GM21723 (cell line): Measurements from ENCODE around the gene SGIP1.

Experiments used
- ATAC-seq: cut with Tn5 transposase; IDR thresholded peaks from one replicate; pipeline ENCODE4 v1.9.1; 2021; ENCODE audit warnings: mild to moderate bottlenecking, moderate library complexity; ENCODE audit not compliant: unreplicated experiment

SGIP1 gene

DNA sequence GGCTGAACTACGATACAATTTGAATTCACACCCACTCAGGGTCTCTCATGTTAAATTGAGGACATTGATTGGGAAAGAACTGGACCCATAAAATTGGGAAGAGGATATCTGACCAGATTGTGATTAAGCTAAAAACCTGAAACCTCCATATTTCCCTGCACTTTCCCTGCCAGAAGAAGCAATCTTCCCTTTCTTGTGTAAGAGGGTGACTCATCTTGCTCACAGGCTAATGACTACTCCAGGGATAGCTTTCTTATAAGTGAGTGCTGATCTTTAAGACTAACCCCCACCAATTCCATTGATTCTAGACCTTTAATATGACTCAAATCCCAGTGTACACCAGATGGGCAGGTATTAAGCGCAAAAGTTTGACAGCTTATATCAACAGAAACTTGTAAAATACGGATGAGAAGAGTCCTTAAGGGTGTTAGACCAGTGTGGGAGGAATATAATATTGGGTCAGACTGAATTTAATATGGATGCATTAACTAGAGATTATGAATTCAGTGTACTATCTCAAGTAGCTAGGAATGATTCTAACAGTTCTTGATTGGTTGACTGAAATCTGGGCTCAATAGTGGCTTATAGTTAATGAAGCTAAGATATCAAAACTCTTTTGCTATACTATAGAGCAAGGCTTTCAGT, 12.1 kb upstream of the SGIP1 start:
- ATAC-seq = no peak

DNA sequence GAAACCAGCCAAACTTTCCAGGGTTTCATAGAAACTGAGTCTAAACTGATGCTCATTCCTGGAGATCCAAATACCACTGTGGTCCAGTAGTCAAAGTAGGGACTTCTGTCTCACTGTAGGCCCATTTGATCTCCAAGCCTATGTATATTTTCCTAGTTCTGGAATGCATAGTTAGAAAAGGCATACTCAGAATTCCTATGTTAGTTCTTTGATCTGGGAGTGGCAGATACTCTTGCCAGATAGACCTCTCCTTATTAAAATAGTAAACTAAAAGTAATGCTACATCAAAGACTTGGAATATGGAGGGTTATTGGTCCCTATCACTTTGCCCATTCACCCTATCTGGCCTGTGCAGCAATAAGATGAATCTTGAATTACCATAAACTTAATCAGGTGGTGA, 10.4 kb upstream of the SGIP1 start:
- no peak for ATAC-seq

DNA sequence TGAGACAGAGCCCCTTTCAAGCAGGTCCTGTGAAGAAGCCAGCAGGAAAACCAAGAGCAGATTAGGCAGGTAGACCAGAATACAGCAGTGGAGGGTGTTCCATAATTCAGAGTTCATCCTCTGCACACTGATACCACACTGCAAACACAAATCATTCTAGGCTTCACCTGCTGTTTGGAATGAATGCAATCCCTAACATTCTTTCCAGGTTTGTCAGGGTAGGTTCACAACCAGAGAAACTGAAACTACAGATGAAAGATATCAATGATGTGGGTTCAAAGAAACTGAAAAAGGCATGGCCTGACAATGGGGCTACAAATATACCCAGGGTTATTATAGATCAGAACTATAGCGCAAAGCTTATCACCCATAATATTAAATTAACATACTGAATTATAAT, 8.9 kb upstream of the SGIP1 start:
- ATAC-seq = no peak

DNA sequence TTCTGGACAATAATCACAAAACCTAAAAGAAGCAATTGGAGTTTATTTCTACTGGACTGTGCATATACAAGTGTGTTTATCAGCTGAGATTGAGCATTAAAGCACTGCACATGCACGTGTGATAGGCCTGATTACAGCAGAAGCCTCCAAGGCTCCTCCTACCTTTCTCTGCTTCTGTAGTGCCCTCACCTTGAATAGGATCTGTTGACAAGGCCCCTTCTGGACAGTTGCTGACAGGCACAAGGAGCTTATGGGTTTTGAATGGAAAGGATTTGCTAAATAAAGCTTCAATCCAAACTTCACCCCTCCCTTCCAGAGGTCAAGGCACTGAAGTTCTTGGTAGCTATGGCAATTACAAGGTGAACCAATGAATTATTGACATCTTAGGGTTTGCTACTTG, 7.9 kb upstream of the SGIP1 start:
- ATAC-seq = no peak

- ATAC-seq = no peak
Measured at GRCh38 chr1:66526991-66527390, 7.0 kb upstream of the SGIP1 start.

GRCh38 chr1:66527686-66528085, 6.3 kb upstream of the SGIP1 start:
- no peak for ATAC-seq

- no peak for ATAC-seq
Measured at GRCh38 chr1:66528580-66528979, 5.4 kb upstream of the SGIP1 start.

DNA sequence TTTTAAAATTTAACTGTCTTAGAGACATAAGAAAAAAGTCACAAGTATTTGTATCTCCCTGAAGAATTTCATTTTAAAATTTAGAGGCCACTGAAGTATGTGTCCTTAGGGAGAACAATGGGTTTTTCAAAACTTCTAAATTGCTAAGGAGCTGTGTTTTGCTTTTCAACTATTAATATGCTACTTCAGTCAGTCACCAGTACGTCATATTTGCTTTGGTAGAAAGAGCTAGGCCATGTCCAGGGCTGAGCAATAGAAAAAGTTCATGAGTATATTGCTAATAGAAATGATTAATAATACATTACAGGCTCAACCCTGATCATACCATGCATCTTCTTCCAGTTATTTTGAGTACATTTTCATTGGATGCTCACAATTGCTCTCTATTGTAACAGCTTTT, 1.7 kb upstream of the SGIP1 start:
- no peak for ATAC-seq

GRCh38 chr1:66532798-66533783, 862 bp upstream of the SGIP1 start:
- ATAC-seq = no peak

- no peak for ATAC-seq
Measured at GRCh38 chr1:66535061-66535460, 1.1 kb downstream of the SGIP1 start.

- no peak for ATAC-seq
Measured at GRCh38 chr1:66535853-66536252, 1.9 kb downstream of the SGIP1 start.

DNA sequence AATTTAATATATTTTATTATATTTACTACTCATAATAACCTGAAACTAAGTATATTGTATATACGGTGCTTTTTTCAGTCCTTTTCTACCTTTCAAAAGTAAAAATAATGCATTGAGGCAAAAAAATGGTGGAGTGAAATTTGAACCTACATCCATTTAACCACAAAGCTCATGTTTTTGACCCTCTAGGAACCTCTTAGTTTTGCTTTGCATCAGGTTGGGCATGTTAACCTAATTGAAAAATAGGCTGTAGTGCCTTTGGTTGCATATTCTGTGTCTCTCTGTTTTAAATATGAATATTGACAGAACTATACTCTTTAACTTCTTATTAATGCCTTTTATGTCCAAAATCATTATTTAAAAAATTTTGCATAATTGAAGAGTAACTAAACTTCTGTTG, 3.8 kb downstream of the SGIP1 start:
- ATAC-seq = no peak

- ATAC-seq = no peak
Measured at GRCh38 chr1:66539491-66539890, 5.5 kb downstream of the SGIP1 start.

DNA sequence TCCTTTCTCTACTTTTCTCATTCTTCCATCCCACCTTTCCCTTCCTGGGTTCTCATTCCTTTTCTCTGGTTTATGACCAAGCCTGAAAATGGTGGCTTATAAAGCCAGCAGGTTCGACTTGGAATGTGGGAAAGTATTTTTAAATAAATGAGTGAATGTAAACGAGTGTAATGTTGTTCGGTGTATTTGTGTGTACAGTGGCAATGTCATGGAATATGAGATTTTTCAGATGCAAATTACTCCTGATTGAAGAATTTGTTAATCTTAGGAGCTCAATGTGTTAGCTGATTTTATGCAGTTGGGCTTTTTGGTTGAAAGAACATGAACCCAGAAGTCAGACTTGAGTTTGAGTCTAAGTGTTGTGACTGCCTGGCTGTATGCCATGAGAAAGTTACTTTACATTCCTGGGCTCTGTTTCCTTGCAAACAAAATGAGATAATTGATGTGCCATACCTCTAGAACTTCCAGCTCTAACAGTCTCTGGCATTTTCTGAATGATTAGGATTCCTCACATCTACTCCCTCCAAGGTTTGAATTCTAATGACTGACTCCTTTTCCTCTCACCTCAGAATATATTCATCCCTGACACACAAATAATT, 6.6 kb downstream of the SGIP1 start:
- no peak for ATAC-seq

GRCh38 chr1:66542314-66542713, 8.4 kb downstream of the SGIP1 start:
- no peak for ATAC-seq

DNA sequence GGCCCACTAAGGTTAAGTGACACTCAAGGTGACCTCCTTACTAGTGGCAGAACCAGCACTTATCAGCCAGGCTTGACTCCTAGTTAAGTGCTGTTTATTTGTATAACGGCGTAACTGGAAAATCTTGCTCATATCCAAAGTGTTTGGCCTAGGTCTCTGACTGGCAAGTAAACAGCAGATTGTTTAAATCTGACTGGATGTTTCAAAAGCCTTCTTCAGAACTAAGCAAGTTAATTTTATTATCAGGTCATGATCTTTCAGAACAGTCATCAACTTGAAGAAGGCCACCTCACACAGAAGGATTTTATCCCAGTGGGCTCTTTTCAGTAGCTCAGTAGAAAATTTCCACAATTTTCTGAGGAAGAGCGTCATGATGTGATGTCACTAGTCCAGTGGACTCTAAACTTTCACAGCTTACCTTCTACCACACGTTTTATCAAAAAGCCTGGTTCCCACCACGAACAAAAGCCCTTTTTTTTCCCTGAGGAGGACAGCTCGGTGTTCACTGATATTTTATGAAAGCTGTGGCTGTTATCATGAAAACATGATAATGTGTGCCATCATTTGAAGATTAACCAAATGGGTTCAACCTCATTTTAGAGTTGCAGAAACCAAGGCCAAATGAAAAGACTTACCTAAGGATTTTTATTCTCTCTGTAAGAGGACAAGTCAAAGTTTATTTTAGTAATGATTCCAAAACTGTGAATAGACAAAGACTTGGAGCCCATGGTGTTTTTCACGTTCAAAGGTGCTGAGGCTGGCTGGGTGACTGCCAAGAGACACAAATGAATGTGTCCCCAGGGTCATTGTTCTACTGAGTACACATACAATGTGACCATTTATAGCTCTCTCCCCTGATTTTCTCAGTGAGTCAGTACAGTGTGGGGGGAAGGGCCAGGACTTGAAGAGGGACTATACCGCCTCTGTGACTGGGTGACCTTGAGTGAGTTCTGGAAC, 9.1 kb downstream of the SGIP1 start:
- no peak for ATAC-seq

- ATAC-seq = no peak
Measured at GRCh38 chr1:66546047-66546810, 12.3 kb downstream of the SGIP1 start.

GRCh38 chr1:66549017-66549416, 15.1 kb downstream of the SGIP1 start:
- ATAC-seq = no peak

GRCh38 chr1:66550243-66550642, 16.3 kb downstream of the SGIP1 start:
- no peak for ATAC-seq

DNA sequence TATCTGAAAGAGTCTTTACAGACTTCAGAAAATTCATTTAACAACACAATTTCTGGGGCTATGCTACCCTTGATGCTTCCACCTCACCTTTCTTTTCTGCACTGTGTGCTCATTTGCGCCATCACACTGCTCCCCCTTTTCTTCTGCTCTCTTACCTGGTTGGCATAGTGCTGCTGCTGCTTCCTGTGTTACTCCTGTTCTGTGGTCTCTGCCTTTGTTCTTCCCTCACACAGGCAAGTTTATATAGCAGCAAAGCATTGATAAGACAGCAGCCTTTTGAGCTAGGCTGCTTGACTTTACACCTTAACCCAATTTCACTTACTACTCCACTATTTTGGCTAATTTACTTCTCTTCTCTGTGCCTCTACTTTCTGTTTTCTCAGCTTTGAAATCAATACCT, 18.3 kb downstream of the SGIP1 start:
- no peak for ATAC-seq
